SH-SY5Y (cell line): Measurements from ENCODE around the gene PAAF1.

Experiments used
- GATA2 ChIP-seq: IDR thresholded peaks from 2 replicates; pipeline ENCODE4 v1.6.1; 2011; ENCODE audit warnings: mild to moderate bottlenecking, low read depth, low read length
- GATA3 ChIP-seq: IDR thresholded peaks from 2 replicates; pipeline ENCODE4 v1.6.1; 2011; ENCODE audit warnings: low read depth, mild to moderate bottlenecking, low read length, moderate library complexity

- TF ChIP-seq GATA2: no peak
- no peak for TF ChIP-seq GATA3
Observed at GRCh38 chr11:73950869-73951710, 74.3 kb downstream of the PAAF1 start, which contains the start of gene DNAJB13.
